ELR (cell line): ENCODE data around the gene NEB.

Experiments used
- DNase-seq: peaks from one replicate; pipeline ENCODE4 v3.0.0-alpha.2; 2015; ENCODE audit warnings: low read depth

Gene NEB

DNA sequence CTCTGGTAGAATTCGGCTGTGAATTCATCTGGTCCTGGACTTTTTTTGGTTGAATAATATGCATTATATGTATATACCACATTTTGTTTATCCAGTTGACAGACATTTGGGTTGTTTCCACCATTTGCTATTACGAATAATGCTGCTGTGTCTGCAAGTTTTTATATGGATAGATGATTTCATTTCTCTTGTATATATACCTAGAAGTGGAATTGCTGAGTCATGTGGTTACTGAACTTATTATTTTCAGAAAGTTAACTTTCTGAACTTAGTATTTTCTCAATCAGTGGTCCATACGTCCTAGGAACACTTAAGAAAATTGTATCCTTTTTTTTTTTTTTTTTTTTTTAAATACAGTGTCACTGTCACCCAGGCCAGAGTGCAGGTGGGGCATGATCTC is 261.3 kb downstream of the NEB start:
- no peak for DNase-seq

DNA sequence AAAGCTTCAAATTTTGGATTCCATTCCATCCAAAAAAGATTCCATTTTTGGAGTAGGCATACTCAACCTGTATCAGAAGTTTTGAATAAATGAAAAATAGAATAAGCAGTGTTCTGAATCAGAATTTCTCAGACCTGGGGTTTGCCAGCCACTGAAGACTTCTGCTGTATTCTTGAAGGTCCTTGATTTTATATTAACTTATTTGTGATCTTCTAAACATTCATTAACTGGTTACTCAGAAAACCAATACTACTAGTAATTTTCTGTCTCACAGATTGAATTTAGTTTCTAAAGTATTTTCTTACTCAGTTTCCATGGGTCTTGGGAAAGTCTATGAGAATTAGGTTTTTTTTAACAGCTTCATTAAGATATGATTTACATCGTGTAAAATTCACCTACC is 263.7 kb downstream of the NEB start:
- no peak for DNase-seq

DNA sequence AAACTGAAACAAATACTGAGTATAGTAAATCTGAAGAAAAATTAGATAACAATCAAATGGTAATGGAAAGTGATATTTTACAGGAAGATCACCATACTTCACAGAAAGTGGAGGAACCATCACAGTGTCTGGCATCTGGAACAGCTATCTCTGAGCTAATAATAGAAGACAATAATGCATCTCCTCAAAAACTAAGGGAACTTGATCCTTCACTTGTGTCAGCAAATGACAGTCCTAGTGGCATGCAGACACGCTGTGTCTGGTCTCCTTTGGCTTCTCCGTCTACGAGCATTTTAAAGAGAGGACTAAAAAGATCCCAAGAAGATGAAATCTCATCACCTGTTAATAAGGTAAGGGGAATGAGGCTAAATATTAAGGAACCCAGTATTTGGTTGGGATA is 268.5 kb downstream of the NEB start:
- DNase-seq = no peak

DNA sequence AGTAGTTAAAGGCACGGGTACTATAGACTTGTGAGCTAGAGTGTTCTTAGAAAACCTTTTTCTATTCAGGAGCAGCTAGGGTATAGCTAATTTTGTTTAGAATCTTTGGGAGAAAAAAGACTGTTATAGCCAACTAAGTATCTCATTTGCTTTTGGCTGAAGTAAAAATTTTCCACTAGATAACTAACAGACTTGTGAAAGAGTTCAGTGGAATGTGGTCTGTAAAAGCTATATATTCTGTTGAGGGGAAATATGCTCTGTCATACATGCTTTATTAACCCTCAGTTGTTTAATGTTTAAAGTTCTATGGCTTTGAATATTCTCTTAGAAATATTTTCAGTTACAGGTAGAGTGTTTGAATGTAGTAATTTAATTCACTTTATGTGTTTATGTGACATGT is 274.9 kb downstream of the NEB start:
- no peak for DNase-seq

DNA sequence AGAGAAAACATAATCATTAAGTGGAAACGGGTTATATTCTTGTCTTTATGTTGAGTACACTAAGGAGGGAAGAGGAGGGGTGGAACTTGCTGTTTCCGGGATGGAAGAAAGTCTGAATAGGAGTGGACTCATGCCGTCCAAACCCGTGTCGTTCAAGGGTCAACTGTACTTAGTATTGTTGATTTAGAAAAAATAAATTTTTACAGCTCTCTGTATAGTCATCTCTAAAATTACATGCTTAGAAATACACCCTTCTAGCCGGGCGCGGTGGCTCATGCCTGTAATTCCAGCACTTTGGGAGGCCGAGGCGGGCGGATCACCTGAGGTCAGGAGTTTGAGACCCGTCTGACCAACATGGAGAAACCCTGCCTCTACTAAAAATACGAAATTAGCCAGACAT is 295.1 kb downstream of the NEB start:
- no peak for DNase-seq

DNA sequence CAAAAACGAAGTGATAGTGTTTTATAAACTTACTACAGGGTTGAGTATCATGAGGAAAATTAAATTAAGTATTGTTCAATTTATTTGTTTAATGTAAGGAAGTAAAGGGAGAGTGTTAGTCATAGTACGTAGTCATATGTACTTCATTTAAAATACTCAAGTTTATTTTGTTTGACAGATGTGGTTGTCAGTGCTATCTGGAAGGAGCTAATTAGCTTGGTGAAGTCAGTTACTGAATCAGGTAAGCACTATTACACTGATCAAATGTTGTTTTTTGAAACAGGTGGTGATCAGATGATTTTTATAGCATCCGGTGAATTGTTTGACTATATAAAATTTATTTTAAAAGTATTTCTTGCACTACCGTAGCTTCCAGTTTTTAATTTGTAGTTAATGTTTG is 295.8 kb downstream of the NEB start:
- DNase-seq = no peak

DNA sequence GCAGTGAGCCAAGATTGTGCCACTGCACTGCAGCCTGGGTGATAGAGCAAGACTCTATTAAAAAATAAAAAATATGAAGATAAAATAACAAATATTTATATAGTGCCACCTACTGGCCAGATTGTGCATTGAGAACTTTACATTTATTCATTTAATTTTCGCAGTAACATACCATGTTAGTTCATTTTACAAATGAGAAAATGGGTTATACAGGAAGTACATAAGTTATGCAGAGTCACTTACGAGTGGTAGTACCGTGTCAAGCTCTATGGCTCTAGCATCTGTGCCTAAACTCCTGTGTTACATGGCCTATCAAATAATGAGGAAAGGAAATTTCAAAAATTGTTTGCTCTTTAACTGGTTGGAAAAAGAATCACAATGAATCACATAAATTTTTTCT is 296.6 kb downstream of the NEB start:
- peak; percentile 52 for DNase-seq
